Chondrocyte (in vitro differentiated cells): Measurements from ENCODE around the gene CMSS1. TPM values are rescaled to one million over a fixed set of nuclear protein-coding genes. Genes with fewer than 3 reads are reported as not detected.
A peak's percentile ranks its signal among the peaks of the same experiment; 100 is the strongest.

Experiments
- DNase-seq: peaks from one replicate; pipeline ENCODE4 v3.0.0; 2021; ENCODE audit warnings: mixed read lengths, low spot score
- H3K27ac Mint-ChIP-seq: one replicate; pipeline ENCODE4 v1.8.0; 2021; ENCODE audit warnings: mild to moderate bottlenecking, moderate library complexity, mixed read lengths; ENCODE audit not compliant: unreplicated experiment
- H3K27me3 Mint-ChIP-seq: 2 replicates; pipeline ENCODE4 v1.8.0; 2021; ENCODE audit warnings: low read depth, mixed read lengths
- H3K36me3 Mint-ChIP-seq: 2 replicates; pipeline ENCODE4 v1.8.0; 2021; ENCODE audit warnings: low read depth, mixed read lengths
- H3K4me1 Mint-ChIP-seq: 2 replicates; pipeline ENCODE4 v1.8.0; 2021; ENCODE audit warnings: low read depth, mild to moderate bottlenecking, mixed read lengths
- H3K4me3 Mint-ChIP-seq: one replicate; pipeline ENCODE4 v1.8.0; 2021; ENCODE audit warnings: mild to moderate bottlenecking, moderate library complexity, mixed read lengths; ENCODE audit not compliant: unreplicated experiment
- H3K9me3 Mint-ChIP-seq: 2 replicates; pipeline ENCODE4 v1.8.0; 2021; ENCODE audit warnings: low read depth, mixed read lengths
- CTCF ChIP-seq: fragments of 200-600 bp; sonication (generic); IDR thresholded peaks from 2 replicates; pipeline ENCODE4 v1.5.0; 2021; ENCODE audit warnings: antibody characterized with exemption, mild to moderate bottlenecking, moderate library complexity
- total RNA-seq: library from RNA; stranded (reverse); gene quantifications from 3 replicates; pipeline ENCODE4 v1.2.1, GENCODE V29; 2021

The CMSS1 gene
- total RNA-seq, 1 donor from 2014 or later, result 19.5 TPM

- no peaks in the 10 kb centered on the region for H3K36me3 Mint-ChIP-seq
- H3K4me3 Mint-ChIP-seq, result no peak overlapping the region
- peaks cover 14% of the 10 kb centered on the region for H3K4me1 Mint-ChIP-seq
- DNase-seq, result no peak
- peak overlapping the region; percentile 67 for H3K27ac Mint-ChIP-seq
- H3K9me3 Mint-ChIP-seq, result no peaks in the 10 kb centered on the region
- no peaks in the 10 kb centered on the region for H3K27me3 Mint-ChIP-seq
- no peak for TF ChIP-seq CTCF
These were observed 393.1 kb downstream of the CMSS1 start for GRCh38 chr3:100210772-100211135.

- TF ChIP-seq CTCF, result no peak
- no peaks in the 10 kb centered on the region for H3K27me3 Mint-ChIP-seq
- H3K9me3 Mint-ChIP-seq, result peaks cover 3% of the 10 kb centered on the region
- peaks cover 14% of the 10 kb centered on the region for H3K4me1 Mint-ChIP-seq
- H3K36me3 Mint-ChIP-seq, result no peaks in the 10 kb centered on the region
- H3K27ac Mint-ChIP-seq, result no peak overlapping the region
- no peak overlapping the region for H3K4me3 Mint-ChIP-seq
- no peak for DNase-seq
These were observed 396.4 kb downstream of the CMSS1 start for GRCh38 chr3:100213891-100214573.

- DNase-seq, result no peak
- no peak overlapping the region for H3K4me3 Mint-ChIP-seq
- peaks cover 9% of the 10 kb centered on the region for H3K9me3 Mint-ChIP-seq
- H3K27me3 Mint-ChIP-seq, result no peaks in the 10 kb centered on the region
- peaks cover 4% of the 10 kb centered on the region for H3K36me3 Mint-ChIP-seq
- TF ChIP-seq CTCF, result no peak
- H3K4me1 Mint-ChIP-seq, result peaks cover 14% of the 10 kb centered on the region
- H3K27ac Mint-ChIP-seq, result no peak overlapping the region
These were observed 396.9 kb downstream of the CMSS1 start for GRCh38 chr3:100214574-100214964.

- H3K9me3 Mint-ChIP-seq, result peaks cover 15% of the 10 kb centered on the region
- H3K27me3 Mint-ChIP-seq, result no peaks in the 10 kb centered on the region
- no peak for TF ChIP-seq CTCF
- peaks cover 8% of the 10 kb centered on the region for H3K36me3 Mint-ChIP-seq
- H3K27ac Mint-ChIP-seq, result no peak overlapping the region
- DNase-seq, result no peak
- H3K4me1 Mint-ChIP-seq, result no peaks in the 10 kb centered on the region
- H3K4me3 Mint-ChIP-seq, result no peak overlapping the region
These were observed 399.1 kb downstream of the CMSS1 start for GRCh38 chr3:100216713-100217112.

- H3K4me3 Mint-ChIP-seq, result no peak overlapping the region
- H3K4me1 Mint-ChIP-seq, result peaks cover 3% of the 10 kb centered on the region
- no peak for TF ChIP-seq CTCF
- H3K9me3 Mint-ChIP-seq, result peaks cover 15% of the 10 kb centered on the region
- no peak for DNase-seq
- H3K27me3 Mint-ChIP-seq, result no peaks in the 10 kb centered on the region
- peaks cover 8% of the 10 kb centered on the region for H3K36me3 Mint-ChIP-seq
- H3K27ac Mint-ChIP-seq, result no peak overlapping the region
These were observed 403.5 kb downstream of the CMSS1 start for GRCh38 chr3:100221159-100221558.
